Activated B cell treated with CpG ODN at 0.5 μM for 24 hours (primary cell): ENCODE data around the gene DYNC1I1. TPM values are rescaled to one million over a fixed set of nuclear protein-coding genes. Genes with fewer than 3 reads are reported as not detected.

ENCODE experiments used
- ATAC-seq: fragments of 200-7000 bp; cut with Tn5 transposase; one replicate; pipeline ENCODE4 v1.10.0; 2021; ENCODE audit warnings: low read depth, mild to moderate bottlenecking, moderate library complexity
- CTCF ChIA-PET: fragments of 350-600 bp; sonication (Branson Sonifier 250); formaldehyde crosslinking; loops from one replicate; lab custom pipeline; 2021; ENCODE audit warnings: antibody characterized with exemption; lab: Charles Lee
- POLR2A ChIA-PET: fragments of 350-600 bp; sonication (Branson Sonifier 250); formaldehyde crosslinking; loops from one replicate; lab custom pipeline; 2021; ENCODE audit warnings: antibody characterized with exemption; lab: Charles Lee
- DNase-seq: peaks from one replicate; pipeline ENCODE4 v3.0.0; 2022
- H3K27ac Mint-ChIP-seq: one replicate; pipeline ENCODE4 v1.8.0; 2020; ENCODE audit warnings: mixed read lengths
- H3K27me3 Mint-ChIP-seq: one replicate; pipeline ENCODE4 v1.8.0; 2021; ENCODE audit warnings: mixed read lengths
- H3K36me3 Mint-ChIP-seq: one replicate; pipeline ENCODE4 v1.8.0; 2021; ENCODE audit warnings: low read depth, mixed read lengths
- H3K4me1 Mint-ChIP-seq: one replicate; pipeline ENCODE4 v1.8.0; 2021; ENCODE audit warnings: mixed read lengths
- H3K4me3 Mint-ChIP-seq: one replicate; pipeline ENCODE4 v1.8.0; 2020; ENCODE audit warnings: mild to moderate bottlenecking, mixed read lengths
- H3K9me3 Mint-ChIP-seq: one replicate; pipeline ENCODE4 v1.8.0; 2020; ENCODE audit warnings: mixed read lengths
- intact Hi-C: fragments of 100-400 bp; cut with micrococcal nuclease; formaldehyde crosslinking; loops from one replicate; pipeline ENCODE4 v1.15.1; 2024
- total RNA-seq: library from RNA; stranded (reverse); gene quantifications from 2 replicates; pipeline ENCODE4 v1.2.3, GENCODE V29; 2022
- TF ChIP-seq, protein P1 (sequence below): fragments of 200-600 bp; IDR thresholded peaks from one replicate; pipeline ENCODE4 v1.8.0; 2022; ENCODE audit warnings: antibody characterized with exemption, mild to moderate bottlenecking

The DYNC1I1 gene
- total RNA-seq, 1 donor from 2014 or later: not detected

DNA sequence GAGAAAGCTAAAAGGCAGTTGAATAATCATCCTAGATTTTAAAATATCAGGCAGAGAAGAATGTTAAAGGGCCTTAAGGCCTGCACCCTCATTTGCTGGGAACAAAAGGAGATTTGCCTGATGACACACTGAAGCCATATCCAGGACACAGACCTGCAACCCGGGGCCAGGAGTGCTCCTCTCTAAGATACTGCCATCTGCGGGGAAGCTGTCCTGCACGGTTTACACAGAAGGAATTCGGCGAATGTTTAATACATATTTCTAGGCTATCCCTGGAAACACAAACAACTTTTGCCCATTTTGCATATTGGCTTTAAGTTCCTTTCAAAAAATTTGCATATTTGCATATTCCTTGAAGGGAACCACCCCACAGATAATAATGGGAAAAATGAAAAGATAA is 52.3 kb downstream of the DYNC1I1 start:
- intact Hi-C loops: no loop called here
- H3K27ac Mint-ChIP-seq: no peak overlapping the region

DNA sequence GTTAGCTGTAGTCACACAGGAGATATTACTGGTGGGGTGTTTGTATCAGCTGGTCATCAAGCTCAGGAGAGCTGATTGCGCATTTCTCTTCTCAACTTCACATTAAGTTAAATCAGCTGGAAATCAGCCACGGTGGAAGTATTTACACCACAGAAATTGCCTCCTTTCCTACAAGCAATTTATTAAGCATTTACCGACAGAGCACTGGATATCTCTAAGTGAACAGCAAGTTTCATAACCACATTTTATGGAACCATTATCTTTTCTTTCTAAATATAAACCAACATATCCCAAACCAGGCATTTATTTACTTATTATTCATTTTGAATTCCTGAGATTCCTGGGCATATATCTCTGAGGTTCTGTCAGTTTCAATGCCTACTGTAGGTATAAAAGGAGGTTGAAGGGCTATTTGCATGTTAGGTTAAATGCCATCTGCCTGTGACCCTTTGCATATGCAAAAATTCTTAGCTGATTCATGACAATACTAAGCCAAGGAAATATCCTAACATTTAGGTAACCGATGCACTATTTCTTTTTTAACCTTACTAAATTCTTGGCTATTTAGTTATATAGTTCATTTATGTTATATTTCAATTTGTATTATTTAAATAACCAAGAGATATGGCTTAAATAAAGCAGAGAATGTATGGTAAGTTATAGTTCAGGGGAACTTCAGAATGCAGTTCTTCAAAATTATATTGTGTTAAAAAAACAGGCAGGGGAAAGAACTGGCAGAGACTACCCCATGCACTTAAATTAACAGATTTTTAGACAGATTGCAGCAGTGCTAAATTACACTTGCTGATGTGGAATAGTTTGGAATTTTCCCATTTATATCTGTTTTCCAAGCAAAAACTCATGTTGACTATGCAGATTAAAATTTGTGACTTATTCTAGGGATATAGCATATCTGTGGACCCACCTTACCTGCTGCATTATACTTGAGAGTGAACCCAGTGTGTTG is 56.8 kb downstream of the DYNC1I1 start:
- CTCF ChIA-PET: no interaction called here
- DNase-seq (no peak), ATAC-seq (no peak)
- H3K36me3 Mint-ChIP-seq: no peaks in the 10 kb centered on the region
- TF ChIP-seq, protein P1, sequence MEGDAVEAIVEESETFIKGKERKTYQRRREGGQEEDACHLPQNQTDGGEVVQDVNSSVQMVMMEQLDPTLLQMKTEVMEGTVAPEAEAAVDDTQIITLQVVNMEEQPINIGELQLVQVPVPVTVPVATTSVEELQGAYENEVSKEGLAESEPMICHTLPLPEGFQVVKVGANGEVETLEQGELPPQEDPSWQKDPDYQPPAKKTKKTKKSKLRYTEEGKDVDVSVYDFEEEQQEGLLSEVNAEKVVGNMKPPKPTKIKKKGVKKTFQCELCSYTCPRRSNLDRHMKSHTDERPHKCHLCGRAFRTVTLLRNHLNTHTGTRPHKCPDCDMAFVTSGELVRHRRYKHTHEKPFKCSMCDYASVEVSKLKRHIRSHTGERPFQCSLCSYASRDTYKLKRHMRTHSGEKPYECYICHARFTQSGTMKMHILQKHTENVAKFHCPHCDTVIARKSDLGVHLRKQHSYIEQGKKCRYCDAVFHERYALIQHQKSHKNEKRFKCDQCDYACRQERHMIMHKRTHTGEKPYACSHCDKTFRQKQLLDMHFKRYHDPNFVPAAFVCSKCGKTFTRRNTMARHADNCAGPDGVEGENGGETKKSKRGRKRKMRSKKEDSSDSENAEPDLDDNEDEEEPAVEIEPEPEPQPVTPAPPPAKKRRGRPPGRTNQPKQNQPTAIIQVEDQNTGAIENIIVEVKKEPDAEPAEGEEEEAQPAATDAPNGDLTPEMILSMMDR: no peak
- no peaks in the 10 kb centered on the region for H3K4me1 Mint-ChIP-seq
- no peak overlapping the region for H3K4me3 Mint-ChIP-seq
- H3K9me3 Mint-ChIP-seq: no peaks in the 10 kb centered on the region
- H3K27me3 Mint-ChIP-seq: no peaks in the 10 kb centered on the region
- no peak overlapping the region for H3K27ac Mint-ChIP-seq
- intact Hi-C loops: no loop called here
- POLR2A ChIA-PET: no interaction called here

More for the DNA sequence above, 52.3 kb downstream of the DYNC1I1 start:
- Mint-ChIP-seq H3K27me3 (no peaks in the 10 kb centered on the region), H3K36me3 (no peaks in the 10 kb centered on the region), H3K4me1 (no peaks in the 10 kb centered on the region), H3K9me3 (no peaks in the 10 kb centered on the region), H3K4me3 (no peak overlapping the region)
- ChIA-PET POLR2A (no interaction called here), CTCF (no interaction called here)
- no peak for ATAC-seq
- TF ChIP-seq, protein P1: no peak
- DNase-seq: no peak

DNA sequence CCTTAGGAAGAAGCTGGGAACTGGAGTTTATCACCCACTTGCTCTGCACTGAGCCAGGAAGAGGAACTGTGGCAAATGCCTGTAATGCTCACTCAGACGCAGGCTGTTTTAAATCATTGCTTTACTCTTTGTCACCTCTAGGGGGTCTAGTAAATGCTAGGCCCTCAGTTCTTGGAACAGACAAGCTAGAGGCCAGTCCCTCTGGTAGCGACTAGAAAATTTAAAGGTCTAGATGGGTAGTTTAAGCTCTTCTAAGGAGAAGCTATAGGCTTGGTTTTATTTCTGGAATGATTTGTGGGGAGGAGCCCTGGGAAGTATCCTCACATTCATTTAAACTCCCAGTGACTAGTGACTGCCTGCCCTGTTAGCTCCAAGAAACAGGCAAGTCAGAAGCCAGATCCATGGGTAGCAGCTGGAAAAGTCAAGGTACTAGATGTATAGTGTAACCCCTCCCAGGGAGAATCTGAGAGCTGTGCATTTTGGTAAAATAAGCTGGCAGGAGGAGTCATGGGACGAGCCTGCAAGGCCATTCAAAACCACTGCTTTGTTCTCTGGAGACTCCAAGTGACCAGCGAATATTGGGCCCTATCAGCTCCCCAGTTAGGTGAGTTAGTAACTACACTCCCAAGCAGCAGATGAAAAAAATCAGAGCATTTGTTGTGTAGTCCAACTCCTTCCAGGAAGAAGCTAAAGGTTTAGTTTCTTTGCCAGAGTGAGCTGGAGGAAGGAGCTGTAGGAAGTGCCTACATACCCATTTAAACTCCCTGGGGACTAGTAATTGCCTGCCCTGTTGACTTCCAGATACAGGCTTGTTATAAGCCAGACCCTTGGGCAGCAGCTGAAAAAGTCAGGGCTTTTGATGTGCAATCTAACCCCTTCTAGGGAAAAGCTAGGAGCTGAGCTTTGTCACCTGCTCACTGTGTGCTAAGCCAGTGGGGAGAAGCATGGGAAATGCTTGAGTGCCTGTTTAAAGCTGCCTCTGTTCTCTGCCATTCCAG is 68.9 kb downstream of the DYNC1I1 start:
- Mint-ChIP-seq H3K36me3 (no peaks in the 10 kb centered on the region), H3K27me3 (no peaks in the 10 kb centered on the region), H3K27ac (no peak overlapping the region), H3K4me1 (no peaks in the 10 kb centered on the region), H3K4me3 (no peak overlapping the region), H3K9me3 (peaks cover 11% of the 10 kb centered on the region)
- ChIA-PET POLR2A (no interaction called here), CTCF (no interaction called here)
- TF ChIP-seq, protein P1: no peak
- DNase-seq: no peak
- no peak for ATAC-seq
- intact Hi-C loops: no loop called here

DNA sequence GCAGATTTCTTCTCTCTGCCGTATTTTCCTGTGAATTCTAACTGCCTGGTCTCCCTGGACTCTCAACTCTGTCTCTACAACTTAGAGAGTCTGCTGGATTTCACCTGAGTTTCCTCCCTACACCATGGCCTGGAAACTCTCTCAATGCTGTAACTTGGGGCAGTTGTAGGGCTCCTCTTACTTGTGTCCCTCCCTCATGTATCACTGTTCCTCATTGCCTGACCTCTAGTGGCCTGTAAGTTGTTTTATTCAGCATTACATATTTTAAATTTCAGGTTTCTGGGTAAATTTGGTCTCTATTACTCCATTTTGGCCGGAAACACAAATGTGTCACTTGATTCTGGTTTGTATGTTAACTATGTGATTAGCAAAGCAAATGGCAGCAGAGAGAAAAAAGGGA is 70.9 kb downstream of the DYNC1I1 start:
- Mint-ChIP-seq H3K4me1 (no peaks in the 10 kb centered on the region), H3K27ac (no peak overlapping the region), H3K36me3 (no peaks in the 10 kb centered on the region), H3K4me3 (no peak overlapping the region), H3K27me3 (no peaks in the 10 kb centered on the region), H3K9me3 (peaks cover 6% of the 10 kb centered on the region)
- TF ChIP-seq, protein P1: no peak
- DNase-seq (no peak), ATAC-seq (no peak)
- intact Hi-C loops: no loop called here
- ChIA-PET CTCF (interaction anchor here (1.7 kb wide), 1 partner anchor 154 kb away, joined by 3 read pairs; no protein-coding TSS in a partner anchor), POLR2A (no interaction called here)
